Fibroblast of lung (primary cell): Measurements from ENCODE around the gene TINCR.

Experiments used
- CTCF ChIP-seq, 2 donors: IDR thresholded peaks in 1 of 2; conservative IDR thresholded peaks in 1 of 2; 1 replicate in 1 of 2; 2 replicates in 1 of 2; pipeline ENCODE4 v1.5.1; 2011 to 2012; ENCODE audit warnings: low read length in 2 of 2, control low read depth in 1 of 2, inconsistent platforms in 1 of 2, low read depth in 1 of 2, mild to moderate bottlenecking in 1 of 2
- EZH2 ChIP-seq: IDR thresholded peaks from 2 replicates; pipeline ENCODE4 v1.5.1; 2012; ENCODE audit warnings: low read length, control low read depth, mild to moderate bottlenecking; ENCODE audit errors: missing control alignments

GRCh38 chr19:5519076-5519475 lies 48.7 kb downstream of the TINCR start:
- TF ChIP-seq CTCF (conservative IDR thresholded peaks at IDR 0.05 in 1 of 2, IDR thresholded peaks at IDR 0.05 in 1 of 2; ENCODE audit: low read depth in 1 of 2, low read length in 2 of 2) (no peak), EZH2 (no peak)
